ENCODE data around the gene ZNF584. TPM values are rescaled to one million over a fixed set of nuclear protein-coding genes. Genes with fewer than 3 reads are reported as not detected.
"Not testable (repeated sequence)": the region's sequence is repeated elsewhere in the genome, so short reads cannot be mapped to it uniquely, and the experiment has no call there.

Gene ZNF584
- total RNA-seq, 6 experiments from 2014 or later = 13.3 to 15.0 (median 14.0) TPM

DNA sequence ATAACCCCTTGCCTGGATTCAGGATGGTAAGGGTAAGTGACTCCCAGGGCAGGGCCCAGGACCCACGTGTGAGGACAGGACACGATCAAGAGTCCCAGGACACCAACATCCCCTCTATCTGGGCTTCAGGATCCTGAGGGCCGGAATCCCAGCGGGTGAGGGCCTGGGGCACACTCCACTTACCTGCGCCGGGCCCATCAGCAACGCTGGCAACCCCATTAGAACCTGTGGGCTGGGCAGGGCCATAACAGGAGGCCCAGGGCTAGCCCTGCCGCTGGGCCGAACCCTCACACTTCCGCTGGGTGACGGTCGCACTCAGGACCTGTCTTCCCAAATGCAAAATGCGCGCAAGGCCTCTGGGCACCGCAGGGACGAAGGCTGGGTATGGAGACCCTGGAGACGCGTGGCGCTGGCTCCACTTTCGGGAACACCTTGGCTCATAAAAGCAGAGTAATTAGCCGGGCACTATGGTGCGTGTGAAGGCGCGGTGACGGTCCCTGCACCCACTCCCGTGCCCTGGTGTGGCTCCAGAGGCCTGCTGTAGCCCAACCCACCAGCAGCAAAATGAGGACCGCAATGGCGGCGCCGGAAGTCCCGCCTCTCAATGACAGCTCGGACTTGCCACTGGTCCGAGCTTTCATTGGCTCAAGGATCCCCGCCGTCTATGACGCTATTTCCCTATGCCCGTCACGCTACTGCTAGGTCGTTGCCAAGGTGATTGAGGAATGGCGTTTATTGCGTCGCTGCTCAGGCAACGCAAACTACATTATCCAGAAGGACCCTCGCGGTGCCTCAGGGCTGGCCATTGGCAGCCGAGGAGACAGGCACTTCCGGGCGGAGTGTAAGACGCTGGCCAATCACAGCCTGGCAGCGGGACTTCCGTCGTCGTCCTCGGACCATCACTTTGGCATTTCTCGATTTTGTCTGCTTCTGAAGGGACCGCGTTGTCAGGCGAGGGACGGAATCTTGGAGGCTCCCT is 31.4 kb downstream of the ZNF584 start, which contains the start of gene ZNF132:
TSS of gene ZNF132 (minus strand) at position 578 of the 979 bp plus-strand sequence. CDS start at position 246, 332 bp downstream.
- Mint-ChIP-seq H3K27me3 (ENCODE audit: insufficient read depth) (peaks cover 13% of the 10 kb centered on the region), H3K36me3 (ENCODE audit: low read depth) (peaks cover 67% of the 10 kb centered on the region)
- TF ChIP-seq, protein P1, sequence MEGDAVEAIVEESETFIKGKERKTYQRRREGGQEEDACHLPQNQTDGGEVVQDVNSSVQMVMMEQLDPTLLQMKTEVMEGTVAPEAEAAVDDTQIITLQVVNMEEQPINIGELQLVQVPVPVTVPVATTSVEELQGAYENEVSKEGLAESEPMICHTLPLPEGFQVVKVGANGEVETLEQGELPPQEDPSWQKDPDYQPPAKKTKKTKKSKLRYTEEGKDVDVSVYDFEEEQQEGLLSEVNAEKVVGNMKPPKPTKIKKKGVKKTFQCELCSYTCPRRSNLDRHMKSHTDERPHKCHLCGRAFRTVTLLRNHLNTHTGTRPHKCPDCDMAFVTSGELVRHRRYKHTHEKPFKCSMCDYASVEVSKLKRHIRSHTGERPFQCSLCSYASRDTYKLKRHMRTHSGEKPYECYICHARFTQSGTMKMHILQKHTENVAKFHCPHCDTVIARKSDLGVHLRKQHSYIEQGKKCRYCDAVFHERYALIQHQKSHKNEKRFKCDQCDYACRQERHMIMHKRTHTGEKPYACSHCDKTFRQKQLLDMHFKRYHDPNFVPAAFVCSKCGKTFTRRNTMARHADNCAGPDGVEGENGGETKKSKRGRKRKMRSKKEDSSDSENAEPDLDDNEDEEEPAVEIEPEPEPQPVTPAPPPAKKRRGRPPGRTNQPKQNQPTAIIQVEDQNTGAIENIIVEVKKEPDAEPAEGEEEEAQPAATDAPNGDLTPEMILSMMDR (IDR thresholded peaks at IDR 0.05) = no peak

DNA sequence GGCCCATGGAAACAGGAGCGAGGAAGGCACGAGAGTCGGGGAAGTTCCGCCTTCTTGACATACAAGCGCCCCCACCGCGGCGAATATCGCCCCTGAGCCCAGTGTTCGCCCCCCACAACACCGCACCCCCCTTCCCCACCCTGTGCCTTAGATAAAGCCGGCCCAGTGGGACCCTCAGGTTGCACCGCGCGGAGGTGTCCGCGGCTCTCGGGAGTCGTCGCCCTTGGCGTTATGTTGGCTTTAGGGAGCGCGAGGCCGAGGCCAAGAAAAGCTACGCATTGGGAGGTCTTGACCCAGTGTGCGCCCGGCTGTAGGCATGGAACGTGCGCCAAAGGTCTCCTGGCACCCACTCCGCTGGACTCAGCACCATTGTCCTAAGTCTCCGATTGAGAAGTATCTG is 32.1 kb downstream of the ZNF584 start:
- peaks cover 60% of the 10 kb centered on the region for H3K36me3 Mint-ChIP-seq (ENCODE audit: low read depth)
- H3K4me3 Mint-ChIP-seq = peak overlapping the region; percentile 93
- peaks cover 20% of the 10 kb centered on the region for H3K4me1 Mint-ChIP-seq (ENCODE audit: low read depth)
- peak overlapping the region; percentile 97 for H3K27ac Mint-ChIP-seq
- H3K27me3 Mint-ChIP-seq (ENCODE audit: insufficient read depth) = peaks cover 13% of the 10 kb centered on the region
- H3K9me3 Mint-ChIP-seq = peaks cover 65% of the 10 kb centered on the region
- no peak for DNase-seq
- TF ChIP-seq, protein P1 (IDR thresholded peaks at IDR 0.05) = no peak

More for the DNA sequence above, 31.4 kb downstream of the ZNF584 start, which contains the start of gene ZNF132:
- H3K4me3 Mint-ChIP-seq = peak within 1 kb of the TSS; percentile 93
- DNase-seq = peak; percentile 99
- peaks cover 72% of the 10 kb centered on the region for H3K9me3 Mint-ChIP-seq
- peaks cover 20% of the 10 kb centered on the region for H3K4me1 Mint-ChIP-seq (ENCODE audit: low read depth)
- H3K27ac Mint-ChIP-seq = peak within 1 kb of the TSS; percentile 97

DNA sequence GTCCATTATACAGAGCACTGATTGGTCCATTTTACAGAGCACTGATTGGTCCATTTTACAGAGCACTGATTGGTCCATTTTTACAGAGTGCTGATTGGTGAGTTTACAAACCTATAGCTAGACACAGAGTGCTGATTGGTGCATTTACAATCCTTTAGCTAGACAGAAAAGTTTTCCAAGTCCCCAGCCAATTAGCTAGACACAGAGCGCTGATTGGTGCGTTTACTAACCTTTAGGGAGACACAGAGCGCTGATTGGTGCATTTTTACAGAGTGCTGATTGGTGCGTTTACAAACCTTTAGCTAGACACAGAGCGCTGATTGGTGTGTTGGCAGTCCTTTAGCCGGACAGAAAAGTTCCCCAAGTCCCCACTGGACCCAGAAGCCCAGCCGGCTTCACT is 34.5 kb downstream of the ZNF584 start:
- not testable (repeated sequence) for DNase-seq, H3K4me3 Mint-ChIP-seq, H3K27ac Mint-ChIP-seq
- H3K4me1 Mint-ChIP-seq (ENCODE audit: low read depth) = peaks cover 19% of the 10 kb centered on the region
- H3K27me3 Mint-ChIP-seq (ENCODE audit: insufficient read depth) = peaks cover 15% of the 10 kb centered on the region
- H3K9me3 Mint-ChIP-seq = peaks cover 47% of the 10 kb centered on the region
- H3K36me3 Mint-ChIP-seq (ENCODE audit: low read depth) = peaks cover 40% of the 10 kb centered on the region

DNA sequence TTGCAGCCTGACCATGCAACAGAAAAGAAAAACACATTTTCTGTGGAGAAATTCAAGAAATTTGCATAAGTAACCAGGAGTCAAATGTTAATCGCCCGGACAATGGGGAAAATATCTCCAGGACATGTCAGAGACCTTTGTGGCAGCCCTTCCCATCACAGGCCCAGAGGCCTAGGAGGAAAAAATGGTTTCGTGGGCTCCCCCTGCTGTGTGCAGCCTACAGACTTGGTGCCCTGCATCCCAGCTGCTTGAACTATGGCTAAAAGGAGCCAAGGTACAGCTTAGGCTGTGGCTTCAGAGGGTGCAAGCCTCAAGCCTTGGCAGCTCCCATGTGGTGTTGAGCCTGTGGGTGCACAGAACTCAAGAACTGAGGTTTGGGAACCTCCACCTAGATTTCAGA is 40.4 kb downstream of the ZNF584 start:
- H3K27ac Mint-ChIP-seq; DNase-seq; H3K27me3 Mint-ChIP-seq (ENCODE audit: insufficient read depth); H3K4me3 Mint-ChIP-seq: not testable (repeated sequence)
- H3K9me3 Mint-ChIP-seq = peaks cover 27% of the 10 kb centered on the region
- peaks cover 18% of the 10 kb centered on the region for H3K36me3 Mint-ChIP-seq (ENCODE audit: low read depth)
- H3K4me1 Mint-ChIP-seq (ENCODE audit: low read depth) = peaks cover 25% of the 10 kb centered on the region

DNA sequence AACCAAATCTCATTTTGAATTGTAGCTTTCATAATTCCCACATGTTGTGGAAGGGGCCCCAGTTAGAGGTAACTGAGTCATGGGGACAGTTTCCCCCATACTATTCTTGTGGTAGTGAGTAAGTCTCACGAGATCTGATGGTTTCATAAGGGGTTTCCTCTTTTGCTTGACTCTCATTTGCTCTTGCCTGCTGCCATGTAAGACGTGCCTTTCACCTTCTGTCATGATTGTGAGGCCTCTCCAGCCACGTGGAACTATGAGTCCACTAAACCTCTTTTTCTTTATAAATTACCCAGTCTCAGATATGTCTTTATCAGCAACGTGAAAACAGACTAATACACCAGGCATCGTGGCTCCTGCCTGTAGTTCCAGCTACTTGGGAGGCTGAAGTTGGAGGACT is 41.5 kb downstream of the ZNF584 start:
- H3K4me3 Mint-ChIP-seq; H3K27me3 Mint-ChIP-seq (ENCODE audit: insufficient read depth); H3K27ac Mint-ChIP-seq; DNase-seq: not testable (repeated sequence)
- peaks cover 27% of the 10 kb centered on the region for H3K36me3 Mint-ChIP-seq (ENCODE audit: low read depth)
- peaks cover 25% of the 10 kb centered on the region for H3K4me1 Mint-ChIP-seq (ENCODE audit: low read depth)
- peaks cover 27% of the 10 kb centered on the region for H3K9me3 Mint-ChIP-seq

DNA sequence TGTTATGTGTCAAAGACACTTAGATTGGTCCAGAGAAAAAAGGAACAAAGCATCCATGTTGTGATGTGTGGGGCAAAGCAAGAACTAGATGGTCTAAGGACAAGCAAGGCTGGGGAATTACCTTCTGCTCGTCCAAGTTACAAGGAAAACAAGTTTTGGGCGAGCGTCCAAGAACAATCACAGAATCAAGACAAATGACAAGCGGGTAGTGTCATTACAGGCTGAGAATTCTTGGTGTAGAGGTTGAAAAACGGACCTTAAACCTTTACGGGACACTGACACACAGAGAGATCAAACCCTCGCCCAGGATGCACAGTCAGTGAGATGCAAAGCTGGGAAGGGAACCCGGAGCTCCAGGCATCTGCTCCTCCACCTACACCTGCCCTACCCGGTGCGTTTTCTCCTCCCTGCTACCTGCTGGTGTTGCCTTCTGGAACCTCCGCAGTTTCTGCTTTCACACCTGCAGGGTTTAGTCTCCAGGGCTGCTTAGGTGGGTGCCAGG is 42.5 kb downstream of the ZNF584 start:
- H3K4me1 Mint-ChIP-seq (ENCODE audit: low read depth) = peaks cover 25% of the 10 kb centered on the region
- H3K4me3 Mint-ChIP-seq = peak overlapping the region; percentile 88
- H3K9me3 Mint-ChIP-seq = peaks cover 27% of the 10 kb centered on the region
- H3K27me3 Mint-ChIP-seq (ENCODE audit: insufficient read depth) = peaks cover 7% of the 10 kb centered on the region
- no peak for DNase-seq
- peaks cover 27% of the 10 kb centered on the region for H3K36me3 Mint-ChIP-seq (ENCODE audit: low read depth)
- H3K27ac Mint-ChIP-seq = peak overlapping the region; percentile 48; the same call in 1 of the 2 replicates
- TF ChIP-seq, protein P1 (IDR thresholded peaks at IDR 0.05) = no peak
